ENCODE data around the gene MB.

DNA sequence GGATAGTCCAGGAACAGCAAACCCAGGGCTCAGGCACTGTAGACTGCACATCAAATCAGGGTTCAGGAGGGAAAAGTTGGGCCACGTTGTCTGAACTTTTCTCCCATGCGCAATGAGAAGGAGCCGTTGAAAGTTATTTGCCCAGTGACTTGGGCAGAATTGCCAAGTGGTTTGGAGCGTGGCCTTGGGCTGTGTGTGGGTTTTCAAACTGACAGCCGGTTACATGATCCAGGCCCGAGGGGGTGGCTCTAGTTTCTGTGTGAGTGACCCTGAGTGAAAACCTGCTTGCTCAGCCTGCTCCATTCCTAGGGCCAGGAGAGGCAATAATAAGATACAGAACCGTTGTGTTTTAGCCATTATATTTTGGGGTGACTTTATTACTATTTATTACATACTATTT, 20.3 kb downstream of the MB start:
- TF ChIP-seq, protein P1, sequence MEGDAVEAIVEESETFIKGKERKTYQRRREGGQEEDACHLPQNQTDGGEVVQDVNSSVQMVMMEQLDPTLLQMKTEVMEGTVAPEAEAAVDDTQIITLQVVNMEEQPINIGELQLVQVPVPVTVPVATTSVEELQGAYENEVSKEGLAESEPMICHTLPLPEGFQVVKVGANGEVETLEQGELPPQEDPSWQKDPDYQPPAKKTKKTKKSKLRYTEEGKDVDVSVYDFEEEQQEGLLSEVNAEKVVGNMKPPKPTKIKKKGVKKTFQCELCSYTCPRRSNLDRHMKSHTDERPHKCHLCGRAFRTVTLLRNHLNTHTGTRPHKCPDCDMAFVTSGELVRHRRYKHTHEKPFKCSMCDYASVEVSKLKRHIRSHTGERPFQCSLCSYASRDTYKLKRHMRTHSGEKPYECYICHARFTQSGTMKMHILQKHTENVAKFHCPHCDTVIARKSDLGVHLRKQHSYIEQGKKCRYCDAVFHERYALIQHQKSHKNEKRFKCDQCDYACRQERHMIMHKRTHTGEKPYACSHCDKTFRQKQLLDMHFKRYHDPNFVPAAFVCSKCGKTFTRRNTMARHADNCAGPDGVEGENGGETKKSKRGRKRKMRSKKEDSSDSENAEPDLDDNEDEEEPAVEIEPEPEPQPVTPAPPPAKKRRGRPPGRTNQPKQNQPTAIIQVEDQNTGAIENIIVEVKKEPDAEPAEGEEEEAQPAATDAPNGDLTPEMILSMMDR (optimal IDR thresholded peaks at IDR 0.05 in 1 of 3, IDR thresholded peaks at IDR 0.05 in 1 of 3, conservative IDR thresholded peaks at IDR 0.05 in 1 of 3; ENCODE audit: extremely low read depth in 1 of 3, insufficient read depth in 2 of 3, low read length in 3 of 3), result no peak
- TF ChIP-seq EZH2 (IDR thresholded peaks at IDR 0.05; ENCODE audit: low read length), result no peak

Data from keratinocyte (primary cell).